H1 (cell line): Measurements from ENCODE around the gene CTNNA3. TPM values are rescaled to one million over a fixed set of nuclear protein-coding genes. Genes with fewer than 3 reads are reported as not detected.

ENCODE experiments used
- GABPA ChIP-seq: IDR thresholded peaks from 2 replicates; pipeline ENCODE4 v1.6.1; 2011; ENCODE audit warnings: mild to moderate bottlenecking, low read length, moderate library complexity, borderline replicate concordance; ENCODE audit not compliant: insufficient read depth
- SIX5 ChIP-seq: IDR thresholded peaks from 2 replicates; pipeline ENCODE4 v1.6.1; 2011; ENCODE audit warnings: mild to moderate bottlenecking, low read depth, low read length
- polyA plus RNA-seq, 7 experiments: library from polyadenylated mRNA; depleted of rRNA in 3 of 7; stranded (reverse) in 5 of 7; unstranded in 2 of 7; fragments of >200 nt in 5 of 7; fragments of 200-250 nt in 2 of 7; gene quantifications; 1 replicate in 5 of 7; 2 replicates in 1 of 7; 4 replicates in 1 of 7; pipeline versions ENCODE4 v1.2.1 to v1.2.3, GENCODE V29; 2011 to 2013; ENCODE audit warnings: missing spikeins in 2 of 7, mixed read lengths in 2 of 7
- total RNA-seq: library from RNA; stranded (reverse); fragmentation: NEBNext Ultra II Directional; extraction: Animal tissue kit (Norgen Biotek cat#: 25700); gene quantifications from 2 replicates; pipeline ENCODE4 v1.2.1, GENCODE V29; 2021

Gene CTNNA3
- total and polyA plus RNA-seq, 2 of the 8 experiments (the other 6 are each of a cell fraction or from before 2014, with no cell fraction given): 1.3 to 1.5 TPM

DNA sequence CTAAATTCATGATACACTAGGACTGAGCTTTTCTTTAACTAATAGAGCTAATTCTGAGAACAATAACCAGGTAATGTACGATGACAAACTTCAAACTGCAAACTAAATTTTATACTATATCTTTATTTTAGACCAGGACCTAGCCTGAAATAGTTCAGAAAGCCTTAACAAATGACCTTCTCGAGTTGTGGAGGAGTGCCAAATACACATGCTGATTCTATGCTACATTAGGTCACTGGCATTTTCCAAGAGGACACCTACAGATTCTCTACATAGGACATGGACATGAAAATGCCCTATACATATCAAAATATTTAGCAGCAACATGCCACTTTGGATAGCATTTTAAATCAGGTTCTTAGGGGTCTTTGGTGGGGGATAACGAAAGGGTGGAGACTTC, 814.2 kb downstream of the CTNNA3 start (continued):
- no peak for TF ChIP-seq SIX5
- TF ChIP-seq GABPA: no peak
